Central memory CD4-positive, alpha-beta T cell (primary cell): Measurements from ENCODE around the gene HELZ.
A peak's percentile ranks its signal among the peaks of the same experiment; 100 is the strongest.

Source experiments
- DNase-seq: peaks from one replicate; pipeline ENCODE4 v3.0.0; 2022

Gene HELZ

DNA sequence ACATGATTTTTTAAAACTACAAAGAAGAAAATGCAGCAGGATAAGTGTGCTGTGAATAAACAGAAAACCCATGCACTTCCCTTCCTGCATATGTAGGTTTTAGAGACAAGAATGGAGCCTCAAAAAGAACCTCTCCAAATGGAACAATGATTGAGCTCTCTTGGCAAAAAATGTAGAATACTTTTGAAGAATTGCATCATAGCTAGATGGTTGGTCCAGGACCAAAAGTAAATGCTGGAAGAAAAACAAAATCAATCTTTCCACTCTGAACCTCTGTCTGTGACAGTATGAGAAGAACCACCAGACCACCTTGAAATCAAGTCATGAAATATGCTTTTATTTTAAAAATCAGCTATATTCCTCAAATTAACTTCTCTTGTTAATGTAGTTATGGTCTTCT, 17.5 kb downstream of the HELZ start:
- DNase-seq = no peak

DNA sequence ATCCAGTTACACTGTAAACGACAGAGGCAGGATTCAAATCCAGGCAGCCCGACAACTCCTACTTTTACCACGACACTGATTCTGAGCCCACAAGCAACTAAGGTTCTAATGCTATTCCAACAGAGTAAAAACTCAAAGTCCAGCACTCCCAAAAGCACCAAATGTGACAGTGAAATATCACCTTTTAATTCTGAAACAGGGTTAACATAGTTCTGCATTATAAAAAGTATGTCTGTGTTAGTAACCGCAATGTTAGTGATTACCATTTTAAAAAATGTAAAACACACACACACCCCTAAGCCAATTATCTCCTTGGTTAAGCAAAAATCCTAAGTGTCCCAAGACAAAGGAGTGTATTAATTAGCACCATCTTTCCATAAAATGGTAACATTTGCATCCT, 19.7 kb downstream of the HELZ start:
- no peak for DNase-seq

DNA sequence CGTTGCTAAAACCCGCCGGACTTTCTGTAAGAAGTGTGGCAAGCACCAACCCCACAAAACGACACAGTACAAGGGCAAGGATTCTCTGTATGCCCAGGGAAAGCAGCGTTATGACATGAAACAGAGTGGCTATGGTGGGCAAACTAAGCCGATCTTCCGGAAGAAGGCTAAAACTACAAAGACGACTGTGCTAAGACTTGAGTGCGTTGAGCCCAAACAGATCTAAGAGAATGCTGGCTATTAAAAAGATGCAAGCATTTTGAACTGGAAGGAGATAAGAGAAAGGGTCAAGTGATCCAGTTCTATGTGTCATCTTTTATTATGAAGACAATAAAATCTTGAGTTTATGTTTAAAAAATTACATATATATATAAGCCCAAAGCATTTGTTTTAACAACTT, 20.3 kb downstream of the HELZ start:
- no peak for DNase-seq

DNA sequence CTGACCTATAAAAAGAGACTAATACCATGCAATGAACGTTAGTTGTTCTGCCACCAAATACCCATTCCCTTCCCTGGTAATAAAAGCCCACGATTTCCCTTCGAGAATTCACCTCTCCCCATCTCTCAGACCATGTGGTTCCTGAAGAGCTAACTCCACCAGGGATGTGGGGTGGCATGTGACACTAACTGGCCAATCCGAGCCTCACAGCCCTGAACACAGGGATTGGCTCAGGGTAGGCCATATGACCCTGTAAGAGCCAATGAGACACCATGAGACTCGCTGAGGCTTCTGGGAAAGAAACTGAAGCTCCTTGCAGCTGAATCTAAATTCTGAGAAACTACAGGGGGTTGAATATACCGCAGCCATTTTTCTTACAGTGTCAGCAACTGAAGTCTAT, 21.1 kb downstream of the HELZ start:
- DNase-seq = no peak

DNA sequence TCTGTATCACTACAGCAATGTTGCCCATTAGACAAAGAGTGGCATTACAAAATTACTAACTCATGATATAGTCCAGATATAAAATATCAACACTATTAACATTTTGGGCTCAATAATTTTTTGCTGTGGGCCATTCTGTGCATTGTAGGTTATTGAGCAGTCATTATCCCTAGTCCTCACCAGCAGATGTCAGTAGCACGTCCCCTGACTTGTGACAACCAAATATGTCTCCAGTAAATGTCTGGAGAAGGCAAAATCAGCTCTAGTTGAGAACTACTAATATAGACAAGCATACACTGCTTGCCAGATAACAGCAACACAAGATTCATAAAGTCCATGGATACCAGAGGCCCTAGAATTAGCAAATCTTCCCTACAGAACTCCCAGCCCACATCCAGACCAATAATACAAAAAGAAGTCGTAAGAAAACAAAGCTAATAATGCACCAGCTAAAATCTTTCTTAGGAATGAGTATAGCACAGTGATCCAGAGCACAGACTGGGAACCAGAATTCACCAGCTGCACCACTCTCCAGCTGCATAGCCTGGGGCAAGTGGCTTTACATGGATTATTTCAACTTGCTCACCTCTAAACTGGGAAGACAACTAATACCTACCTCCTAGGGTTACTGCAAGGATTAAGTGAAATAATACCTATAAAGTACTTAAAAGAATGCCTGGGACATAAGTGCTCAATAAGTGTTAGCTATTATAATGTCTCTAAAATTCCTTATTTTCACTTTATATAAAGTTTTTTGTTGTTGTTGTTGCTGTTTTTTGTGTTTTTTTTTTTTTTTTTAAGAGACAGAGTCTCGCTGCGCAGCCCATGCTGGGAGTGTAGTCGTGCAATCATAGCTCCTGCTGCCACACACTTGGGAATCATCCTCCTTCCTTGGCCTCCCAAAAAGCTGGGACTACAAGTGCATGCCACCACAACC, 23.7 kb downstream of the HELZ start:
- DNase-seq = peak; percentile 44

DNA sequence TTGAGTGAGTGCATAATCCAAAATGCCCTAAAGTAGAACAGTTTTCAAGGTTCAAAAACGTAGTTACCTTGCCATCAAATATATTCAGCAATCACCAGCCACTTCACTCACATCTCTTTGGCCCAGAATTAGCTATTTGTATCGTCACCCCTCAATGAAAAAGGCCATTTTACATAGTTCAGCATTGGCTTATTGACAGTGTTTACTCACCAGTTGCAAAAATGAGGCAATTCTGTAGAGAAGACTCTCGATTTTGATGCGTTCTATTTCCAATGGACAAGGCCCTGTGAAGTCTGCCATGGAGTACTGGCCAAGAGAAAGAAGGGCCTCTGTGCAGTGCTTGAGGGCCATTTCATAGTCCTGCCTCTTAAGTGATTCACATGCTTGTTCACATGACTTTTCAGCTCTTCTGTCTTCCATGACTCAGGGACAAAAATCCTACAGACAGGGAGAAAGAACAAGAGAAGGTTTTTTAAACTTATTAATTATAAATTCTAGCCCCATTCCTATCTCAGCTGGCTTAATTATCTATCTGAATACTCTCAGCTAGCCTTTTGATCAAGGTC, 26.5 kb downstream of the HELZ start:
- no peak for DNase-seq

DNA sequence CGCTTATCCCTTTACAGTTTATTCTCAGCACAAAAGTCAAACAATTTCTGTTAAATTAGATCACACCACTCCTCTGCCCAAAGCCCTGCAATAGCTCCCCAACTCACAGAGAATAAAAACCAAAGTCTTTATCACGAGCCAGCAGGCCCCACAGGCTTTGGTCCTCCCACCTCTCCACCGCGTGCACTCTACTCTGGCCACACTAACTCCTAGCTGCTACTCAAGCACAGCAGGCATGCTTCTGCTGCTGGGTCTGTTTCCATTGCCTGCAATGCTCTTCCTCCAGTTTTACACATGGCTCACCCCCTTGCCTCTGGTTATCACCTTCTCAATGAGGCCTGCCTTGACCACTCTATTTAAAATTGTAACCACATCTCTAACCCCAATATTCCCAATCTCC, 27.6 kb downstream of the HELZ start:
- DNase-seq = no peak

DNA sequence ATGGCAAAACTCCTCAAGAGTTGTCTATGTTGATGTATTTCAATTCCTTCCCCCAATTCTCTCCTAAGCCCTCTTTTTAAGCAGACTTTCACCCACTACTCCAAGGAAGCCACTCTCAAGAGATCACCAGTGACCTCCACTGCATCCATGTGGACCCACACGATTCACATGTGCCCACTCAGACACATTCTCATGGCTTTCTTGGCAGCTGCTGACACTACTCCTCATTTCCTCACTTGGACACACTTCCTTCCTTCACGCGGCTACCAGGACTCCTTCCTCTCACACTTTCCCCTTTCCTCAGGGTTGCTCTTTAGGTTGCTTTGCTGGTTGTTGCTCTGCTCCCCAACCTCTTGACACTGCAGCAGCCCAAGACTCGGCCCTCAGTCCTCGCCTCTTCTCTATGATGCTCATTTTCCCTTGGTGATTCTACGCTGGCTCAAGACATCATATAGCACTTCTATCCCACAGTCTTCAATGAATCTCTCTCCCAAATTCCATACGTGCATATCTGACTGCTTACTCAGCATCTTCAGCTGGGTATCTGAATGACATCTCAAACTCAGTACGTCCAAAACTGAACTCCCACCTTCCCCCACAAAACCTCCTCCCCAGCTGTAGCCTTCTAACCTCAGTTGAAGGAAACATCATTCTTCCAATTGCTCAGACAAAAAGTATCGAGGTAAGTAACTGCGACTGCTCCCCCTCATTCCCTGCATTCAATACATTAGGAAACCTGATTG, 28.2 kb downstream of the HELZ start:
- DNase-seq = no peak

DNA sequence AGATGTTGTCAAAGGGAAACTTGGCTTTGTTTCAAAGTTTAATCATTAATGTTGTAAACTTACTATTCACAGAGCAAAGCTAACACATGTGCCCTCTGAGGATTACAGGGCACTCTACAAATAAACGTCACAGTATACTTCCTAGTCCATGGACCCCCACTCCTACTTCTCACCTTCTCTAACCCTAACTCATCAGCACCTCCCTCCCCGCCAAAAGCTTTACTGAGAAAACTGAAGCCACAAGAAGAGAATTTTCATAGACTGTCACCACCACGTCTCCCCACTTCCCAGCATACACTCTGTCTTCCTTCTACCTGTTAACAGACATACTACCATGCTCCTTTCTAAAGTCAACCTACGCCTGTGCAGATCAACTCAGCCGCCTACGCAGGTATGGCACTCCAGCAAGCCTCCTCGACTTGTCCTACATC, 29.0 kb downstream of the HELZ start:
- no peak for DNase-seq

DNA sequence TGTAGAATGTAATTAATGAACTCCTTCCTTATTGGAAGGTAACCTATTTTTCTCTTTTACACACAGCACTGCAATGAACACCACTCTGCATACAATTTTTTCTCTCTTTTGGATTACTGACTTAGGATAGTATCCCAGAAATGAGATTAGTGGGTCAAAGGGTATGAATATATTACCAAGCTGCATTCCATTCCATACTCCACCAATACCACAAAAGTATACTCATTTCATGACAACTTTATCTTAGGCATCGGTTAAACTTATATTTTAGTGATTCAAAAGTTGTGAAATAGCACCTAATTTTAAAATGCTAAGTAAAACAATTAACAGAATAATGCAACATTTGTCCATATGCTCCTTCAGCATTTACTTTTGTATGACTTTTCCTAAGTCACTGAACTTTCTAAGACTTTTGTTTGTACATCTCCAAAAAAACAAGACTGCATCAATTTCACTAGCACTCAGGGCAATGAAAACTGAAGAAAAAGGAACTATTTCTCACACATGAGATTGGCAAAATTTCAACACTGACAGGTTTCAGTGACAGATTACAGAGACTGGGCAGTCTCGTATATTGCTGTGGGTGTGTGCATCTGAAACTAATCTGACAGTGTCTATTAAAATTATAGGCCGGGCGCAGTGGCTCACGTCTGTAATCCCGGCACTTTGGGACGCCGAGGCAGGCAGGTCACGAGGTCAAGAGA, 32.1 kb downstream of the HELZ start:
- no peak for DNase-seq

DNA sequence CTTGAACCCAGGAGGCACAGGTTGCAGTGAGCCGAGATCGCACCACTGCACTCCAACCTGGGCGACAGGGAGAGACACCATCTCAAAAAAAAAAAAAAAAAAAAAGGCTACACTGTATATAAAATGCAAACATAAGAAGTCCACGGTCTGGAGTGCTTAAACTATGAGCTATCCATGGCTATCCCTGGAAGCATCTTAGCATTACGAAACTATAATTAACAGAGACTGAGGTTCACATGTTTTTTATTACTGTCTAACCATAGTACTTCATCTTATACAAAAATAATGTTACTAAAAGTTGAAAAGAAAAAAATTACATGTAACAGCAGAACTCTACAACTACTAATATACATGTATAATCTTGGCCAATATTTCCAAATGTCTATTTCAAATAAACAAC, 32.8 kb downstream of the HELZ start:
- no peak for DNase-seq

DNA sequence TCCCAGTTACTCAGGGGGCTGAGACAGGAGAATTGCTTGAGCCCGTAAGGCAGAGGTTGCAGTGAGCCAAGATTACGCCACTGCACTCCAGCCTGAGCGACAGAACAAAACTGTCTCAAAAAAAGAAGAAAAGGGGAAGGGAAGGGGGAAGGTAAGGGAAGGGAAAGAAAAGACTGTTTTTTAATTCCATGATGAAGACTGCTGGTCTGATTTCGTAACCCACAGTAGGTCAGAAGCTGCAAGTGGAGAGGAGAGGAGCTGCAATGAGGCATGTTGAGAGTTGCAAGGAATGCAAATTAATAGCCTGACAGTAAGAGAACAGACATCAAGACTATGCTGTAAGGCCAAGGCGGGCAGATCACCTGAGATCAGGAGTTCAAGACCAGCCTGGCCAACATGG, 33.3 kb downstream of the HELZ start:
- DNase-seq = no peak

DNA sequence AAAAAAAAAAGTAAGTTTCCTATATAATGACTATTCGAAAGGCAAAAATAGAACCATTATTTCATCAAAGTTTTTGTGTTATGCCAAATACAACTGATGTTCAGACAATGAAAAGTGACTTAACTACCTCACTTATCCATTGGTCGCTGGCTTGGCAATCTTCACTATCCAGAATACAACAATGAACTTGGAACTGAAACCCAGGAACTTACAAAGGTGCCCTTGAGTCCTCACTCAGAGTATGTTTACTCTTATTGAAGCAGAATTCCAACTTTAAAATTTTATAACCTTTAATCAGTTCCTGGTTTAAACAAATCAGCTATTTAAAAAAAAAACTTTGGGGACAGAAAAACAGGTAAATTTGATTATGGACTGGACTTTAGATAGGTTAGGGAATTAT, 34.1 kb downstream of the HELZ start:
- no peak for DNase-seq

DNA sequence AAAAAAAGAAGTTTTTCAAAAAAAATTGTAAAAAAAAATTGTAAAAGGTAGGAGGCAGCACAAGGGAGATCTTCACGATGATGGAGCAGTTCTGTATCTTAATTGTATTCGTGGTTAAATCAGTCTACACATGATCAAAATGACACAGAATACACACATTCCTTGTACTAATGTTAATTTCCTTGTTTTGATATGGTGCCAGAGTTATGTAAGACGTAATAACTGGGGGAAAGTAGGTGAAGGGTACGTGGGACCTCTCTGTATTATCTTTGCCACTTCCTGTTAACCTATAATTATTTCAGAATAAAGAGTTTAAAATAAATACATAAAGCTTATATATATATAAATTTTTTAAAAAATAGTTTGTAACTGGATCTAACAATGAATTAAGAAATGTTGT, 36.8 kb downstream of the HELZ start:
- DNase-seq = no peak

DNA sequence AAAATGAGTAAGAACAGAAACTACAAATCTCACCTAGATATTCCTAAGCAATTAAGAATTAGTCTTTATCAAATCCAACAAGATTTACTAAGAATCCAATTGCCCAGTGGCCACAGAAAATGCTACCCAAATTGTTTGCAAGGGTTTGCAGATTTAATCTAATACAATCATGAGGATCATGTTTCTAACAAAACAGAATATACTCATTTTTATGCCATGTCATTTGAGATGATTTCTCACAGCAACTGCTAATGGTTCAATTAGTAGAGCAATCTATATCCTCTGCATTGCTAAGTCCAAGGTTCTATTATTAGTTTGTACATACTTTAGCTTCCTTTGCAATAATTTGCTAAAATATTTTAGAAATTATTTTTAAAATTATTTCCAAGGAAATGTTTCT, 41.2 kb downstream of the HELZ start:
- no peak for DNase-seq

DNA sequence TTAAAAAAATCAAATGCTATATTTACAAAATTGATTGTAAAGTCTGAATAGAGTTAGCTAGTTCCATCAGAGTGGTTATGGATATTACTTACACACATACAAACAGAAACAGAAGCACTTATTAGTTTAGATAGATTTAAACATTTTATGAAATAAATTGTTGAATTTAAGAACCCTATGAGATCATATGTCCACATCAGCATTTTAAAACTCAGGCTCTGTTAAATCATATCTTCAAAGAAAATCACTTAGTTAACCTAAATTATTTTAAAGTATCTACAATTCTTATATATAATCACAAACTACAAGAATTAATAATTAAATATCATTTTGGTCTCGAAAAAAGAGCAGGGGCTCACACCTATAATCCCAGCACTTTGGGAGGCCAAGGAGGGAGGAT, 42.5 kb downstream of the HELZ start:
- DNase-seq = no peak

DNA sequence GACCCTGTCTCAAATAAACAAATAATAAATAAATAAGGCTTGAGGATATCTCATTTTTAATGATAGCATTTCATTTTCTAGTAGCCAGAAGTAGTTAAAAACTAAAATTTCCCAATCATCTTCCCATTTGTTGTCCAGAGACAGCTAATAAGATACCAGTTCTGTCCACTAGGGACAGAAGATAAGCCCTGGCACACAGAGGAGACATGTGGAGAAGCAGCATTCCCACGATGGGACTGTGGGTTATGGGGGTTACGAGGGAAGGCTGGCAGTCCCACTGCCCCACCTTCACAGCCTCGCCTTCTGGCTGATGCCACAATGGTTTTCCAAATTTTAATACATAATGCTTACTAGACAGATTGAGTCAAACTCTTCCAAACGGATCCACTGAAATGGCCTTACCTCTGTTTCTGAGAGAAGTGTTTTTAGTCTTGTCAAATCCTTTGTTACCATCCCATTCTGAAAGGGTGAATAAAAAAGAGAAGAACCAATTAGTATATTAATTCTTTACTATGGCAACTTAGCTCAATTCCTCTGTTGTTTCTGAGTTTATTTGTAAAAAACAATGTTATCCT, 44.2 kb downstream of the HELZ start:
- DNase-seq = no peak

DNA sequence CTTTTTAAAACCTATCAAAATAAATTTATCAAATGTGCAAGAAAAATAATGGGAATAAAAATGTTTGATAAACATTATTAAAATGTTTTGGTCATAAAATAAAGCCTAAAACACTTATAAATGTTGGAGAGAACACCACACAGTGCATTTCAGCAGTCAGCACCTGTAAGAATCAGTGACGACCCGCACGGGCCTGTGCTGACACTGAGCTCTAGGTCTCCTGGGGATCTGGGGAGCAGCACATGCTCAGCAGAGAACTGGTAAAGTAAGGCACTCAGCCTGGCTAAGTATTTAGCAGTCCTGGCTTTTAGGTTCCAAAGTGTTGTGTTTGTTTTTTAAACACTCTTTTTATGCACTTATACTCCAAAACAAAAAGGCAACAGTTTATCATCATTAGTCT, 46.9 kb downstream of the HELZ start:
- no peak for DNase-seq

DNA sequence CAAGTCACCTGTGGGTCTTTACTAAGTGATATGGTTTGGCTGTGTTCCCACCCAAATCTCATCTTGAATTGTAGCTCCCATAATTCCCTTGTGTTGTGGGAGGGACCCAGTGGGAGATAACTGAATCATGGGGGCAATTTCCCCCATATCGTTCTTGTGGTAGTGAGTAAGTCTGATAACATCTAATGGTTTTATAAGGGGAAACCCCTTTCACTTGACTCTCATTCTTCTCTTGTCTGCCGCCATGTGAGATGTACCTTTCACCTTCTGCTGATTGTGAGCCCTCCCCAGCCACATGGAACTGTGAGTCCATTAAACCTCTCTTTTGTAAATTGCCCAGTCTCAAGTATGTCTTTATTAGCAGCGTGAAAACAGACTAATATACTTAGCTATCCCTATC, 48.0 kb downstream of the HELZ start:
- peak; percentile 3 for DNase-seq

DNA sequence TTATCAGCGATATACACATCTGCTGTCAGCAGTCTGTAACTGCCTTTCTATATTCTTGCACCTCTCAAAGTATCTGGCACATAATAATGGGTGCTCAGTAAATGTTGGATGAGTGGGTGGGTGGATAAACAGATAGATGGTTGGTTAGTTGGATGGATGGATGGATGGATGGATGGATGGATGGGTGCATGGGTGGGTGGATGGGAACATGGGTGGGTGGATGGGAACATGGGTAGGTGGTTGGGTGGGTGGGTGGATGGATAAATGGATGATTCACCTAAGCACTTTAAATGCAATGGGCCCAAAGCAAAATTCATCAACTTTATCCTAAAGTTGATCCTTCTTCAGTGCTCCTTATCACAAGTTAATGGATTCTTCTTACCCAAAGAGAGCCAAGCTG, 48.6 kb downstream of the HELZ start:
- no peak for DNase-seq

DNA sequence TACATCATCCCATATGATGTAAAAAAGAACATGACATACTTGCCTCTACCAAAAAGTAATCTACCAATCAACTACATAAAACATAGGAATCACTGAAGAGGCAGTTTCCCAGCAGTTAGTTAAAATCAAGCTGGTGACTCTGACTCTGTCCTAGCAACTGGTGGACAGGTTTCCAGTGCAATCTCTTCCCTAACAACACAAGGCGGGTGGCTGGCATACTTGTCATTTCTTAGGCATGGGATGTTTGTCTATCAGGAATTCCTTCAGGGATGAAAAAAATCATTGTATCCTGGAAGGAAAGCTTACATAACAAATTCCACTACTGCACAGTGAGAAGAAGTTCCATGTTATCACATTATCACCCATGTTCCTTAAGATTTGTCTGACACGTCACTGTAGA, 50.9 kb downstream of the HELZ start:
- no peak for DNase-seq

DNA sequence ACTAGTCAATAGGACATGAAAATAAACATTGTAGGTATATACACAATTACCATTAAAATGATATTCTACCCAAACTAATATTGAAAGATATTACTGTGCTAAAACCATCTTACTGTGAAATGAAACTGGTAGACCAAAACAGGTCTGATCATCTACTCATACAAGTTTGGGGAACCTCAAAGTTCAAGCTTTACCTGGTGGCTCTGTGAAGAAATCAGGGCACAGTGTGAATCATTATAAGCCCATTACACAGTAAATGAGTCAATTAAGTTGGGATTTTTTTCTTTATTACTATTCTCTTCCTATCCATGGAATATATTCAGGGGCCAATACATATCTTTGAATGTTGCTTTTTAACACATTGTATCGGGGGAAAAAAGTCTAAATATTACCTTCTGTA, 57.1 kb downstream of the HELZ start:
- no peak for DNase-seq

DNA sequence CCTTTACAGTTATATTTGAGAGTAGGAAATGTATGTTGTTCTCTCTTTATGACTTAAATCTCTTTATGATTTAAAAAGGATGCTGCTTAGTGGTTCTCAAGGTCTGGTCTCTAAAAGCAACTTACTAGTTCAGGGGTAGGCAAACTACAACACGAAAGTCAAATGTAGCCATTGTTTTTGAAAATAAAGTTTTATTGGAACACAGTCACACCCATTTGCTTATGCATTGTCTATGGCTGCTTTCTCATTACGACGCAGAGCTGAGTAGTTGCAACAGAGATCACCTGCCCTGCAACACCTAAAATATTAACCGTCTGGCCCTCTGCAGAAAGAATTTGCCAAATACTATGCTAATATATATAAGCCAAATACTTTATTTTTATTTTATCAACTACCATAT, 58.2 kb downstream of the HELZ start:
- DNase-seq = no peak
